WTC11 (cell line): ENCODE data around the gene DGKG. TPM values are rescaled to one million over a fixed set of nuclear protein-coding genes. Genes with fewer than 3 reads are reported as not detected.

Experiments
- ARID4B ChIP-seq: sonication (generic); formaldehyde crosslinking; IDR thresholded peaks from 2 replicates; pipeline ENCODE4 v1.8.0; 2023; ENCODE audit warnings: missing genetic modification reagents, mild to moderate bottlenecking, borderline replicate concordance
- ATF1 ChIP-seq: sonication (generic); formaldehyde crosslinking; IDR thresholded peaks from 2 replicates; pipeline ENCODE4 v1.8.1; 2023; ENCODE audit warnings: mild to moderate bottlenecking, moderate library complexity, missing genetic modification reagents
- CREB1 ChIP-seq: sonication (generic); formaldehyde crosslinking; IDR thresholded peaks from 2 replicates; pipeline ENCODE4 v1.8.0; 2023; ENCODE audit warnings: mild to moderate bottlenecking, missing genetic modification reagents
- CREM ChIP-seq: sonication (generic); formaldehyde crosslinking; IDR thresholded peaks from 2 replicates; pipeline ENCODE4 v1.8.1; 2022; ENCODE audit warnings: mild to moderate bottlenecking, missing genetic modification reagents, moderate library complexity
- CTCF ChIP-seq: fragments of 200-600 bp; IDR thresholded peaks from 2 replicates; pipeline ENCODE4 v1.8.0; 2022; ENCODE audit warnings: antibody characterized with exemption
- ELF4 ChIP-seq: sonication (generic); formaldehyde crosslinking; IDR thresholded peaks from 2 replicates; pipeline ENCODE4 v1.8.1; 2022; ENCODE audit warnings: low read depth, mild to moderate bottlenecking, moderate library complexity, missing genetic modification reagents
- FOXK1 ChIP-seq: sonication (generic); formaldehyde crosslinking; IDR thresholded peaks from 2 replicates; pipeline ENCODE4 v1.8.0; 2022; ENCODE audit warnings: mild to moderate bottlenecking, moderate library complexity, missing genetic modification reagents
- GTF2I ChIP-seq: fragments of 250-450 bp; sonication (Bioruptor Pico); conservative IDR thresholded peaks from 2 replicates; pipeline ENCODE4 v1.4.0; 2021; ENCODE audit warnings: mild to moderate bottlenecking
- HMGA2 ChIP-seq: fragments of 250-450 bp; sonication (Bioruptor Pico); IDR thresholded peaks from 2 replicates; pipeline ENCODE4 v1.4.0; 2021; ENCODE audit warnings: mild to moderate bottlenecking, moderate library complexity
- IRF2 ChIP-seq: sonication (generic); formaldehyde crosslinking; IDR thresholded peaks from 2 replicates; pipeline ENCODE4 v1.8.0; 2022; ENCODE audit warnings: low read depth, missing genetic modification reagents, borderline replicate concordance
- JAZF1 ChIP-seq: fragments of 250-450 bp; sonication (Bioruptor Pico); IDR thresholded peaks from 2 replicates; pipeline ENCODE4 v1.9.0; 2021; ENCODE audit warnings: moderate library complexity, mild to moderate bottlenecking, inconsistent platforms
- JUN ChIP-seq: sonication (generic); formaldehyde crosslinking; IDR thresholded peaks from 2 replicates; pipeline ENCODE4 v1.8.0; 2023; ENCODE audit warnings: mild to moderate bottlenecking, missing genetic modification reagents
- NFATC4 ChIP-seq: fragments of 250-450 bp; sonication (Bioruptor Pico); IDR thresholded peaks from 2 replicates; pipeline ENCODE4 v1.9.0; 2021; ENCODE audit warnings: mild to moderate bottlenecking
- NFYB ChIP-seq: sonication (generic); formaldehyde crosslinking; conservative IDR thresholded peaks from 2 replicates; pipeline ENCODE4 v1.8.0; 2022; ENCODE audit warnings: low read depth, missing genetic modification reagents
- NR2C2 ChIP-seq: sonication (generic); formaldehyde crosslinking; IDR thresholded peaks from 2 replicates; pipeline ENCODE4 v1.8.0; 2022; ENCODE audit warnings: mild to moderate bottlenecking, missing genetic modification reagents
- PRRX2 ChIP-seq: fragments of 250-450 bp; sonication (Bioruptor Pico); IDR thresholded peaks from 2 replicates; pipeline ENCODE4 v1.8.0; 2021; ENCODE audit warnings: mild to moderate bottlenecking
- RORB ChIP-seq: fragments of 250-450 bp; sonication (Bioruptor Pico); IDR thresholded peaks from 2 replicates; pipeline ENCODE4 v1.9.0; 2021; ENCODE audit warnings: mild to moderate bottlenecking
- SMAD4 ChIP-seq: sonication (generic); formaldehyde crosslinking; IDR thresholded peaks from 2 replicates; pipeline ENCODE4 v1.8.0; 2022; ENCODE audit warnings: mild to moderate bottlenecking, missing genetic modification reagents
- SOX15 ChIP-seq: fragments of 250-450 bp; sonication (Bioruptor Pico); IDR thresholded peaks from 2 replicates; pipeline ENCODE4 v1.9.0; 2021; ENCODE audit warnings: mild to moderate bottlenecking
- SP1 ChIP-seq: sonication (generic); formaldehyde crosslinking; conservative IDR thresholded peaks from 2 replicates; pipeline ENCODE4 v1.8.1; 2022; ENCODE audit warnings: missing genetic modification reagents
- USF1 ChIP-seq: sonication (generic); formaldehyde crosslinking; IDR thresholded peaks from 2 replicates; pipeline ENCODE4 v1.8.0; 2022; ENCODE audit warnings: mild to moderate bottlenecking, missing genetic modification reagents
- ZBTB43 ChIP-seq: sonication (generic); formaldehyde crosslinking; IDR thresholded peaks from 2 replicates; pipeline ENCODE4 v1.8.1; 2023; ENCODE audit warnings: mild to moderate bottlenecking, missing genetic modification reagents
- ZNF138 ChIP-seq: sonication (generic); formaldehyde crosslinking; conservative IDR thresholded peaks from 2 replicates; pipeline ENCODE4 v1.8.1; 2022; ENCODE audit warnings: mild to moderate bottlenecking, moderate library complexity, missing genetic modification reagents
- ZNF263 ChIP-seq: sonication (generic); formaldehyde crosslinking; IDR thresholded peaks from 2 replicates; pipeline ENCODE4 v1.8.1; 2022; ENCODE audit warnings: low read depth, mild to moderate bottlenecking, moderate library complexity, missing genetic modification reagents
- ZNF317 ChIP-seq: sonication (generic); formaldehyde crosslinking; IDR thresholded peaks from 2 replicates; pipeline ENCODE4 v1.8.1; 2023; ENCODE audit warnings: low read depth, mild to moderate bottlenecking, moderate library complexity, missing genetic modification reagents, borderline replicate concordance
- total RNA-seq: library from RNA; stranded (reverse); gene quantifications from 3 replicates; pipeline ENCODE4 v1.2.3, GENCODE V29; 2021
- TF ChIP-seq, protein P1 (sequence below): sonication (generic); formaldehyde crosslinking; conservative IDR thresholded peaks from 2 replicates; pipeline ENCODE4 v1.8.1; 2023; ENCODE audit warnings: mild to moderate bottlenecking, low read depth, missing genetic modification reagents, moderate library complexity
- TF ChIP-seq, protein P2 (sequence below): fragments of 250-450 bp; sonication (Bioruptor Pico); IDR thresholded peaks from 2 replicates; pipeline ENCODE4 v1.9.0; 2021; ENCODE audit warnings: mild to moderate bottlenecking
- TF ChIP-seq, protein P3 (sequence below): sonication (generic); formaldehyde crosslinking; IDR thresholded peaks from 2 replicates; pipeline ENCODE4 v1.8.0; 2022; ENCODE audit warnings: mild to moderate bottlenecking, missing genetic modification reagents

DGKG gene
- total RNA-seq, 1 experiment from 2014 or later, result 0.92 TPM

DNA sequence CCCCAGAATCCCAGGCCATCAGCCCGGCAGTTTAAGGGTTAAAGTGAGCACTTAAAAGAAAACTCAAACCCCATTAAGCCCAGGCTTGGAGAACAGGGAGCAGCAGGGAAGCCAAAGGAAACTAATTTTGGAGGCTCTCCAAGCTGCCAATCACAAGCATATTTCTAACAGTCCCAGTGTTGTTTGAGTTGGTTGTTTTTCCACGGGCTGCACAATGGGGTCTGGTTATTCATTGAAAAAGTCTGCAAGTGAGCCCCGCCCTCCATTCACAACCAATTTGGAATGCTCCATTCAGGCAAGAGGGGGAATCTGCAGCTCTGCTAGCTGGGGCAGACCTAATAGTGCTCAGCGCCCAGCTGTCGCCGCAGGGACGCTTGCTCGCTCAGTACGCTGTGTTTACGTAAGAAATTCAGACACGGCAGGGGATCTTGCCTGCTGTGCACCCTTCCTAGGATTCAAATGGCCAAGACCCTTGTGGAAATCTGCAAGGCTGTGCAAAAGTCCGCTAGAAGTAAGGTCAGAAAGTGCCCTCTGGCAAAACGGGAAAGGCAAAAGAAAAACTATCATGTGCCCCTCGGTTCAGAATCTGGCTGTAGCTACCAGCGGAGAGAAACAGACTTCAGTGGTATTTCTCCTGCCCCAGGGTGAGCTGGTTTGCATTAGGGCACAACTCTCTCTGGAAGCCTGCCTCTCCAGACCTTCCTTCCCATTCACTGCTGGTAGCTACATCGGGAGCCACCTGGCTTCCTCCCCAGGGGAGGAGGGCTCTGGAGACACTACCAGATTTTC lies 264.2 kb downstream of the DGKG start (continued):
- TF ChIP-seq CTCF, result no peak
- no peak for TF ChIP-seq JAZF1 (CRISPR knock-in tag)
- TF ChIP-seq ATF1, result no peak
- TF ChIP-seq SP1 (CRISPR knock-in tag), result peak; percentile 59
- TF ChIP-seq ELF4 (CRISPR knock-in tag), result no peak
- TF ChIP-seq RORB, result no peak
- no peak for TF ChIP-seq PRRX2 (CRISPR knock-in tag)
- TF ChIP-seq IRF2 (CRISPR knock-in tag), result no peak
- no peak for TF ChIP-seq NR2C2 (CRISPR knock-in tag)
- no peak for TF ChIP-seq NFATC4 (CRISPR knock-in tag)
- TF ChIP-seq ZNF263, result no peak
- TF ChIP-seq ZNF138 (CRISPR knock-in tag), result no peak
- TF ChIP-seq, protein P1, sequence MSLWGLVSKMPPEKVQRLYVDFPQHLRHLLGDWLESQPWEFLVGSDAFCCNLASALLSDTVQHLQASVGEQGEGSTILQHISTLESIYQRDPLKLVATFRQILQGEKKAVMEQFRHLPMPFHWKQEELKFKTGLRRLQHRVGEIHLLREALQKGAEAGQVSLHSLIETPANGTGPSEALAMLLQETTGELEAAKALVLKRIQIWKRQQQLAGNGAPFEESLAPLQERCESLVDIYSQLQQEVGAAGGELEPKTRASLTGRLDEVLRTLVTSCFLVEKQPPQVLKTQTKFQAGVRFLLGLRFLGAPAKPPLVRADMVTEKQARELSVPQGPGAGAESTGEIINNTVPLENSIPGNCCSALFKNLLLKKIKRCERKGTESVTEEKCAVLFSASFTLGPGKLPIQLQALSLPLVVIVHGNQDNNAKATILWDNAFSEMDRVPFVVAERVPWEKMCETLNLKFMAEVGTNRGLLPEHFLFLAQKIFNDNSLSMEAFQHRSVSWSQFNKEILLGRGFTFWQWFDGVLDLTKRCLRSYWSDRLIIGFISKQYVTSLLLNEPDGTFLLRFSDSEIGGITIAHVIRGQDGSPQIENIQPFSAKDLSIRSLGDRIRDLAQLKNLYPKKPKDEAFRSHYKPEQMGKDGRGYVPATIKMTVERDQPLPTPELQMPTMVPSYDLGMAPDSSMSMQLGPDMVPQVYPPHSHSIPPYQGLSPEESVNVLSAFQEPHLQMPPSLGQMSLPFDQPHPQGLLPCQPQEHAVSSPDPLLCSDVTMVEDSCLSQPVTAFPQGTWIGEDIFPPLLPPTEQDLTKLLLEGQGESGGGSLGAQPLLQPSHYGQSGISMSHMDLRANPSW (CRISPR knock-in tag), result no peak
- TF ChIP-seq HMGA2 (CRISPR knock-in tag), result no peak
- TF ChIP-seq USF1 (CRISPR knock-in tag), result no peak
- no peak for TF ChIP-seq SOX15 (CRISPR knock-in tag)
- TF ChIP-seq JUN (CRISPR knock-in tag), result no peak
- no peak; the same call in 1 of the 2 replicates for TF ChIP-seq ARID4B
- TF ChIP-seq GTF2I (CRISPR knock-in tag), result no peak
- TF ChIP-seq SMAD4 (CRISPR knock-in tag), result no peak
- no peak for TF ChIP-seq ZNF317 (CRISPR knock-in tag)
- TF ChIP-seq ZBTB43 (CRISPR knock-in tag), result no peak
- TF ChIP-seq, protein P2, sequence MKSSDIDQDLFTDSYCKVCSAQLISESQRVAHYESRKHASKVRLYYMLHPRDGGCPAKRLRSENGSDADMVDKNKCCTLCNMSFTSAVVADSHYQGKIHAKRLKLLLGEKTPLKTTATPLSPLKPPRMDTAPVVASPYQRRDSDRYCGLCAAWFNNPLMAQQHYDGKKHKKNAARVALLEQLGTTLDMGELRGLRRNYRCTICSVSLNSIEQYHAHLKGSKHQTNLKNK (CRISPR knock-in tag), result no peak
- TF ChIP-seq, protein P3, sequence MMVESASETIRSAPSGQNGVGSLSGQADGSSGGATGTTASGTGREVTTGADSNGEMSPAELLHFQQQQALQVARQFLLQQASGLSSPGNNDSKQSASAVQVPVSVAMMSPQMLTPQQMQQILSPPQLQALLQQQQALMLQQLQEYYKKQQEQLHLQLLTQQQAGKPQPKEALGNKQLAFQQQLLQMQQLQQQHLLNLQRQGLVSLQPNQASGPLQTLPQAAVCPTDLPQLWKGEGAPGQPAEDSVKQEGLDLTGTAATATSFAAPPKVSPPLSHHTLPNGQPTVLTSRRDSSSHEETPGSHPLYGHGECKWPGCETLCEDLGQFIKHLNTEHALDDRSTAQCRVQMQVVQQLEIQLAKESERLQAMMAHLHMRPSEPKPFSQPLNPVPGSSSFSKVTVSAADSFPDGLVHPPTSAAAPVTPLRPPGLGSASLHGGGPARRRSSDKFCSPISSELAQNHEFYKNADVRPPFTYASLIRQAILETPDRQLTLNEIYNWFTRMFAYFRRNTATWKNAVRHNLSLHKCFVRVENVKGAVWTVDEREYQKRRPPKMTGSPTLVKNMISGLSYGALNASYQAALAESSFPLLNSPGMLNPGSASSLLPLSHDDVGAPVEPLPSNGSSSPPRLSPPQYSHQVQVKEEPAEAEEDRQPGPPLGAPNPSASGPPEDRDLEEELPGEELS, result peak; percentile 36; the same call in 1 of the 2 replicates
- no peak for TF ChIP-seq CREB1 (CRISPR knock-in tag)
- TF ChIP-seq FOXK1 (CRISPR knock-in tag), result peak; percentile 77
- no peak for TF ChIP-seq CREM (CRISPR knock-in tag)
- no peak for TF ChIP-seq NFYB
